Testis (tissue), 2 donors: ENCODE results near the gene PRPH2.

Experiments used
- CTCF ChIP-seq, 3 experiments: fragments of 450-650 bp in 2 of 3; fragments of 200-600 bp in 1 of 3; sonication (generic) in 1 of 3; IDR thresholded peaks; one replicate each; pipeline ENCODE4 v1.5.1; 2016 to 2019; ENCODE audit warnings: antibody characterized with exemption in 3 of 3, mild to moderate bottlenecking in 2 of 3, moderate library complexity in 1 of 3
- POLR2A ChIP-seq: fragments of 450-650 bp; IDR thresholded peaks from one replicate; pipeline ENCODE4 v1.6.1; 2017; ENCODE audit warnings: antibody characterized with exemption, mild to moderate bottlenecking, moderate library complexity

DNA sequence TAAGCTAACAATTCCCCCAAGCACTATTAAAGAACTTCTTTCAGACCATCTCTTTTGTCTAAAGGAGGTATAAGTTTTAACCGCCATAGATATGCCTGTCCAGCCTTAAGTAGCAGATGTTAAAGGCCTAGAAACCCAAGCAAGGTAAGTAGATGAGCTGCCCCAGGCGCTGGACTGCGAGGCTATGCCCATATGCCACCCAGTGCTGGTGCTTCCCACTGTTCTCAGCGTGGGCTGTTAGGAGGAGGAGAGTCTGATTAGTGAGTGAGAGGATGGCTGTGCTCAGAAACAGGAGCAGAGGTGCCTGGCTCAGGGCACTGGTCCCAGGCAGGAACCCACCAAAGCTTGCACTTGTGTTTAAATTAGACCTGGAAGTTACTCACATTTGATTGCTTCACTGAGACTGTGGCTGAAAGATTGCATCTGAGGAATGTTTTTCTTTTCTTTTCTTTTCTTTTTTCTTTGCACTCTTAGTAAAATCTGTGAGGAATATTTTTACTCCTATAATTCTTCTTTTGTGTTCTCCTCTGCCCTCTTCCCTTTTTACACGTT is 32.2 kb downstream of the PRPH2 start:
- TF ChIP-seq CTCF (IDR thresholded peaks at IDR 0.05), result no peak
- TF ChIP-seq POLR2A, result no peak
